CD4-positive, alpha-beta memory T cell (primary cell): ENCODE measurements around the gene RPS28. TPM values are rescaled to one million over a fixed set of nuclear protein-coding genes. Genes with fewer than 3 reads are reported as not detected.
"Not testable (repeated sequence)": the region's sequence is repeated elsewhere in the genome, so short reads cannot be mapped to it uniquely, and the experiment has no call there.

Experiments used
- CTCF ChIA-PET: fragments of 350-600 bp; sonication (Branson Sonifier 250); formaldehyde crosslinking; loops from one replicate; lab custom pipeline; 2021; ENCODE audit warnings: inconsistent platforms; ENCODE audit not compliant: partially characterized antibody; lab: Charles Lee
- POLR2A ChIA-PET: fragments of 350-600 bp; sonication (Branson Sonifier 250); formaldehyde crosslinking; loops from one replicate; lab custom pipeline; 2021; ENCODE audit not compliant: partially characterized antibody; lab: Charles Lee
- DNase-seq, 5 donors: peaks; one replicate each; pipeline versions ENCODE4 v3.0.0 to v3.0.0-alpha.2; 2020 to 2022; ENCODE audit warnings: mixed read lengths in 1 of 5
- H3K27ac ChIP-seq: one replicate; pipeline ENCODE4 v1.7.0; 2013; ENCODE audit warnings: low read depth, low read length
- H3K27me3 ChIP-seq: 2 replicates; pipeline ENCODE4 v1.7.0; 2013; ENCODE audit warnings: mild to moderate bottlenecking, low read length, moderate library complexity; ENCODE audit not compliant: insufficient read depth
- H3K36me3 ChIP-seq: 2 replicates; pipeline ENCODE4 v1.7.0; 2013; ENCODE audit warnings: mild to moderate bottlenecking, low read length, moderate library complexity; ENCODE audit not compliant: insufficient read depth
- H3K4me1 ChIP-seq: 2 replicates; pipeline ENCODE4 v1.7.0; 2013; ENCODE audit warnings: mild to moderate bottlenecking, low read length, moderate library complexity; ENCODE audit not compliant: insufficient read depth
- H3K4me3 ChIP-seq, 2 donors: one replicate each; pipeline ENCODE4 v1.7.0; 2013; ENCODE audit warnings: low read length in 2 of 2, mild to moderate bottlenecking in 1 of 2
- H3K9me3 ChIP-seq, 2 donors: one replicate each; pipeline ENCODE4 v1.7.0; 2013; ENCODE audit warnings: low read length in 2 of 2, control low read depth in 1 of 2; ENCODE audit not compliant: control insufficient read depth in 1 of 2
- H3K27ac Mint-ChIP-seq, 7 donors: one replicate each; pipeline ENCODE4 v1.8.0; 2020 to 2021; ENCODE audit warnings: mixed read lengths in 7 of 7, mild to moderate bottlenecking in 6 of 7, inconsistent platforms in 3 of 7, moderate library complexity in 3 of 7
- H3K27me3 Mint-ChIP-seq, 2 donors: one replicate each; pipeline ENCODE4 v1.8.0; 2020 to 2021; ENCODE audit warnings: mixed read lengths in 2 of 2
- H3K36me3 Mint-ChIP-seq, 2 donors: one replicate each; pipeline ENCODE4 v1.8.0; 2020 to 2021; ENCODE audit warnings: mixed read lengths in 2 of 2, inconsistent platforms in 1 of 2, mild to moderate bottlenecking in 1 of 2
- H3K4me1 Mint-ChIP-seq, 4 donors: one replicate each; pipeline ENCODE4 v1.8.0; 2020 to 2021; ENCODE audit warnings: mixed read lengths in 4 of 4, mild to moderate bottlenecking in 1 of 4
- H3K4me3 Mint-ChIP-seq, 8 donors: one replicate each; pipeline ENCODE4 v1.8.0; 2020 to 2021; ENCODE audit warnings: mixed read lengths in 8 of 8, mild to moderate bottlenecking in 7 of 8, moderate library complexity in 6 of 8, inconsistent platforms in 3 of 8
- H3K9me3 Mint-ChIP-seq, 8 donors: one replicate each; pipeline ENCODE4 v1.8.0; 2020 to 2021; ENCODE audit warnings: mixed read lengths in 8 of 8, mild to moderate bottlenecking in 5 of 8, inconsistent platforms in 3 of 8, moderate library complexity in 1 of 8
- intact Hi-C: fragments of 100-400 bp; cut with micrococcal nuclease; formaldehyde crosslinking; loops from one replicate; pipeline ENCODE4 v1.15.1; 2023
- polyA plus RNA-seq, 2 donors: library from polyadenylated mRNA; unstranded; fragments of 300-500 nt; fragmentation: Illumina TruSeq; gene quantifications; one replicate each; pipeline ENCODE4 v1.2.3, GENCODE V29; 2021
- total RNA-seq, 2 experiments: library from RNA; stranded (reverse); gene quantifications; one replicate each; pipeline ENCODE4 v1.2.3, GENCODE V29; 2021

RPS28 gene
- total and polyA plus RNA-seq, 4 experiments from 2014 or later, result 1,408 to 3,045 (median 2,940) TPM

GRCh38 chr19:8352134-8352827, 31.0 kb downstream of the RPS28 start:
- peaks cover 0 to 3% (median 0%) of the 10 kb centered on the region in 8 donors for H3K9me3 Mint-ChIP-seq
- H3K27ac Mint-ChIP-seq, result no peak overlapping the region
- Histone ChIP-seq H3K9me3 (no peaks in the 10 kb centered on the region), H3K4me3 (no peak overlapping the region), H3K27ac (no peak overlapping the region), H3K4me1 (no peaks in the 10 kb centered on the region), H3K27me3 (no peaks in the 10 kb centered on the region), H3K36me3 (no peaks in the 10 kb centered on the region)
- peaks cover 11 to 12% of the 10 kb centered on the region in 2 donors for H3K27me3 Mint-ChIP-seq
- DNase-seq, result no peak
- H3K36me3 Mint-ChIP-seq, result no peaks in the 10 kb centered on the region
- intact Hi-C loops, result loop anchor here (5.0 kb wide), 1 partner anchor 155 kb away; no protein-coding TSS in a partner anchor
- ChIA-PET POLR2A (interaction anchor here (0.6 to 2.2 kb wide), 2 partner anchors 9 to 119 kb away, joined by 3 to 10 read pairs; partner anchors contain the start of gene KANK3), CTCF (interaction anchor here (0.8 to 5.1 kb wide), 15 partner anchors 10 to 290 kb away, joined by 3 to 76 read pairs (median 9); partner anchors contain the start of genes KANK3, MARCHF2 and MYO1F)
- H3K4me3 Mint-ChIP-seq, result no peak overlapping the region
- peaks cover 0 to 5% (median 2%) of the 10 kb centered on the region in 4 donors for H3K4me1 Mint-ChIP-seq

GRCh38 chr19:8352845-8353244, 31.5 kb downstream of the RPS28 start:
- POLR2A ChIA-PET, result interaction anchor here (0.6 to 2.2 kb wide), 3 partner anchors 10 to 118 kb away, joined by 3 to 10 read pairs (median 3); partner anchors contain the start of gene KANK3
- CTCF ChIA-PET, result interaction anchor here (0.7 to 5.1 kb wide), 22 partner anchors 10 to 292 kb away, joined by 3 to 76 read pairs (median 8); partner anchors contain the start of genes KANK3, MARCHF2 and MYO1F
- DNase-seq, H3K4me1 Mint-ChIP-seq, H3K4me1 ChIP-seq, H3K9me3 Mint-ChIP-seq, H3K36me3 Mint-ChIP-seq, H3K27ac Mint-ChIP-seq, H3K36me3 ChIP-seq, H3K27ac ChIP-seq, H3K4me3 Mint-ChIP-seq, H3K9me3 ChIP-seq, H3K27me3 ChIP-seq, H3K4me3 ChIP-seq: not testable (repeated sequence)
- H3K27me3 Mint-ChIP-seq, result peaks cover 11 to 12% of the 10 kb centered on the region in 2 donors
- intact Hi-C loops, result loop anchor here (5.0 kb wide), 1 partner anchor 154 kb away; no protein-coding TSS in a partner anchor

GRCh38 chr19:8355631-8356402, 34.5 kb downstream of the RPS28 start:
- no peak overlapping the region for H3K27ac Mint-ChIP-seq

GRCh38 chr19:8357007-8357521, 35.8 kb downstream of the RPS28 start:
- H3K36me3 Mint-ChIP-seq, result no peaks in the 10 kb centered on the region
- CTCF ChIA-PET, result no interaction called here

More at GRCh38 chr19:8355631-8356402, 34.5 kb downstream of the RPS28 start:
- Mint-ChIP-seq H3K4me1 (peaks cover 0 to 5% (median 2%) of the 10 kb centered on the region in 4 donors), H3K9me3 (peaks cover 0 to 3% (median 0%) of the 10 kb centered on the region in 8 donors), H3K36me3 (no peaks in the 10 kb centered on the region), H3K27me3 (peaks cover 6 to 11% of the 10 kb centered on the region in 2 donors), H3K4me3 (peak overlapping the region in 1 of 8 donors; percentile 1)
- POLR2A ChIA-PET, result no interaction called here
- no peak for DNase-seq
- Histone ChIP-seq H3K9me3 (no peaks in the 10 kb centered on the region), H3K27ac (no peak overlapping the region), H3K27me3 (no peaks in the 10 kb centered on the region), H3K4me3 (no peak overlapping the region), H3K36me3 (no peaks in the 10 kb centered on the region), H3K4me1 (no peaks in the 10 kb centered on the region)
- CTCF ChIA-PET, result interaction anchor here (0.8 to 5.1 kb wide), 10 partner anchors 10 to 286 kb away, joined by 3 to 76 read pairs (median 15); partner anchors contain the start of genes KANK3 and MYO1F
- intact Hi-C loops, result loop anchor here (2.0 kb wide), 1 partner anchor 225 kb away; no protein-coding TSS in a partner anchor

DNA sequence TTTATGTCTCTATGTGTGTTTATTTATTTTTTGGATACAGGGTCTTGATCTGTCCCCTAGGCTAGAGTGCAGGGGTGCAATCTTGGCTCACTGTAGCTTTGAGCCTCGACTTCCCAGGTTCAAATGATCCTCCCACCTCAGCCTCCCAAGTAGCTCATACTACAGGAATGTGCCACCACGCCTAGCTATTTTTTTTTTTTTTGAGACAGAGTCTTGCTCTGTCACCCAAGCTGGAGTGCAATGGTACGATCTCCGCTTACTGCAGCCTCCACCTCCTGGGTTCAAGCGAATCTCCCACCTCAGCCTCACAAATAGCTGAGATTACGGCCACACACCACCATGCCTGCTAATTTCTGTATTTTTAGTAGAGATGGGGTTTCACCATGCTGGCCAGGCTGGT, 37.7 kb downstream of the RPS28 start:
- H3K27ac Mint-ChIP-seq, result no peak overlapping the region
- peaks cover 3 to 19% (median 7%) of the 10 kb centered on the region in 4 donors for H3K4me1 Mint-ChIP-seq
- H3K4me1 ChIP-seq, result peaks cover 11% of the 10 kb centered on the region
- peaks cover 0 to 3% (median 0%) of the 10 kb centered on the region in 8 donors for H3K9me3 Mint-ChIP-seq
- ChIA-PET POLR2A (no interaction called here), CTCF (interaction anchor here (2.5 kb wide), 1 partner anchor 221 kb away, joined by 6 read pairs; no protein-coding TSS in a partner anchor)
- no peaks in the 10 kb centered on the region for H3K36me3 ChIP-seq
- H3K27me3 Mint-ChIP-seq, result peaks cover 6 to 17% of the 10 kb centered on the region in 2 donors
- no peaks in the 10 kb centered on the region for H3K36me3 Mint-ChIP-seq
- intact Hi-C loops, result no loop called here
- no peak overlapping the region for H3K27ac ChIP-seq
- H3K9me3 ChIP-seq, result no peaks in the 10 kb centered on the region
- H3K4me3 Mint-ChIP-seq, result no peak overlapping the region
- no peak overlapping the region for H3K4me3 ChIP-seq
- no peaks in the 10 kb centered on the region for H3K27me3 ChIP-seq
- DNase-seq, result no peak

More at GRCh38 chr19:8357007-8357521, 35.8 kb downstream of the RPS28 start:
- Mint-ChIP-seq H3K9me3 (peaks cover 0 to 3% (median 0%) of the 10 kb centered on the region in 8 donors), H3K4me3 (no peak overlapping the region), H3K27me3 (peaks cover 5 to 10% of the 10 kb centered on the region in 2 donors), H3K4me1 (peaks cover 2 to 6% (median 3%) of the 10 kb centered on the region in 4 donors), H3K27ac (no peak overlapping the region)
- no peak for DNase-seq
- intact Hi-C loops, result no loop called here
- Histone ChIP-seq H3K27ac (no peak overlapping the region), H3K27me3 (no peaks in the 10 kb centered on the region), H3K9me3 (no peaks in the 10 kb centered on the region), H3K36me3 (no peaks in the 10 kb centered on the region), H3K4me1 (no peaks in the 10 kb centered on the region), H3K4me3 (no peak overlapping the region)
- POLR2A ChIA-PET, result no interaction called here

DNA sequence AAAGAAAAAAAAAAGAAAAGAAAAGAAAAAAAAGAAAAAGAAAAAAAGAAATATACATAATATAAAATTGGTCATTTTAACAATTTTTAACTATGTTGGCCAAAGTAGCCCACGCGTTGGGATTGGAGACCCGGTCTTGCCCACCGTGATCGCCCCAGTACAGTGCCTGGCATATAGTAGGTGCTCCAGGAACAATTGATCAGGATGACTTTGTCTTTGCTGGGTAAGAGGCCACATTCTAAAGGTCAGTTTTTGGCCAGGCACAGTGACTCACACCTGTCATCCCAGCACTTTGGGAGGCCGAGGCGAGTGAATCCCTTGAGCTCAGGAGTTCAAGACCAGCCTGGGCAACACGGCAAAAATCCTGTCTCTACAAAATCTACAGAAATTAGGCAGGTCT, 38.9 kb downstream of the RPS28 start:
- H3K27me3 Mint-ChIP-seq, result peaks cover 9 to 20% of the 10 kb centered on the region in 2 donors
- no peak overlapping the region for H3K27ac ChIP-seq
- no peak overlapping the region for H3K4me3 ChIP-seq
- no peak overlapping the region for H3K27ac Mint-ChIP-seq
- ChIA-PET CTCF (interaction anchor here (0.5 to 2.5 kb wide), 3 partner anchors 18 to 219 kb away, joined by 3 to 6 read pairs (median 3); no protein-coding TSS in a partner anchor), POLR2A (no interaction called here)
- no peaks in the 10 kb centered on the region for H3K27me3 ChIP-seq
- H3K36me3 Mint-ChIP-seq, result no peaks in the 10 kb centered on the region
- no peak overlapping the region for H3K4me3 Mint-ChIP-seq
- H3K9me3 ChIP-seq, result no peaks in the 10 kb centered on the region
- no peak for DNase-seq
- H3K36me3 ChIP-seq, result no peaks in the 10 kb centered on the region
- H3K4me1 Mint-ChIP-seq, result peaks cover 3 to 22% (median 9%) of the 10 kb centered on the region in 4 donors
- peaks cover 0 to 3% (median 0%) of the 10 kb centered on the region in 8 donors for H3K9me3 Mint-ChIP-seq
- intact Hi-C loops, result no loop called here
- peaks cover 17% of the 10 kb centered on the region for H3K4me1 ChIP-seq
